ENCODE measurements around the gene FNDC11.
"Not testable (repeated sequence)": the region's sequence is repeated elsewhere in the genome, so short reads cannot be mapped to it uniquely, and the experiment has no call there.

- not testable (repeated sequence) for TF ChIP-seq CTCF (IDR thresholded peaks at IDR 0.05 in 8 of 11, conservative IDR thresholded peaks at IDR 0.05 in 3 of 11); POLR2A (IDR thresholded peaks at IDR 0.05)
These were observed 5.8 kb downstream of the FNDC11 start for GRCh38 chr20:63559485-63560332.
